ENCODE results near the gene MRPS11.
"Not testable (repeated sequence)": the region's sequence is repeated elsewhere in the genome, so short reads cannot be mapped to it uniquely, and the experiment has no call there.

Gene MRPS11

DNA sequence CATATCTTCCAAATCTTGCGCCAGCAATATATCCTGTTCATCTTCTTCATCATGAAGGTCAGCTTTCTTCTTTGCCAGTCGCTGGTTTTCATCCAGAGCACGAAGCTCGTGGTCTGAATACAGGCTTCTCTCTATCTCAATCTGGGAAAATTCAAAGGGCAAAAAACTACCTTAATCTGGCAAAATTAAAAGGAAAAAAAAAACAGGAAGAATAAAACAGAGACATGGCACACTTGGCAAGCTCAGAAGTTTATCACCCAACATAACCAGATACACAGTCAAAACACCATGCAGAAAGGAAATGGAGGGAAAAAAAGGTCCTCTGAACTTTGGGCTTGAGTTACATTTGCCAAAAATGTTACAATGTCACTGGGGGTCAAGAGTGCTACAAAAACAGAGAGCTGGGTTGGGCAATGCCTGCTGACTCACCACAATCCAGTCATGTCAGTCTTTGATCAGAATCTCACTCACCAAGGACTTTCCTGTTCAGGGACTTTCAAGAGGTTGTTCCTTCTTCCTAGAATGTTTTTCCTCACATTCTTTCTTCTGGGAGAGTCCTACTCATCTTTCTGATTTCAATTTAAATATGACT, 1.8 kb upstream of the MRPS11 start:
- peaks cover 6% of the 10 kb centered on the region for H3K4me1 ChIP-seq (ENCODE audit: control insufficient read depth, insufficient read depth, low read length)
- no peaks in the 10 kb centered on the region for H3K36me3 ChIP-seq (ENCODE audit: control insufficient read depth, insufficient read depth, low read length)

DNA sequence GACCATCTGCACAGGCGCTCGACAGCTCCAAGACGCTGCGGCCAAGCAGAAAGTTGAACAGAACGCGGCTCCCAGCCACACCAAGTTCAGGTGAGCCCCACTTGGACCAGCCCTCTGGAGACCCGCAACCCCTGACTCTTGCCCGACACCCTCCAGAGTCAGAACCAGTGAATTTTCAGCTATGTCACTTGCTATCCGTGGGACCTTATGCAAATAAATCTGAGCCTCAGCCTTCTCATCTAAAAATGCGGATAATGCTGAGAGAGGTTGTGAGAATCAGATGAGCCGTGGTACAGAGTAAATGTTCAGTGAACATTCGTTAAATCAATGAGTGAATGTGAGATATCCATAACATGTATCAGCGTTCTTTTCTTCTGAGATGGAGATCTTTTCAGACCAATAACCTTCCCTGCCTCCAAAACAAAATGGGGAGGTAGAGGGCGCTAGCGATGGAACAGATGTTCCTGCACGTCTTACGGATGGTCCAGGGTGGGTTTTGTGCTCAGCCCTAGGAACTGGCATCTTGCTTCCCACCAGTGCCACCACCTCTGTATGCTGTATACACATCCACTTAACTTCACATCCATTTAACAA, 524 bp downstream of the MRPS11 start:
- H3K4me1 ChIP-seq (ENCODE audit: control insufficient read depth, insufficient read depth, low read length) = peaks cover 6% of the 10 kb centered on the region
- peak overlapping the region; percentile 83 for H3K9ac ChIP-seq (ENCODE audit: low read length)
- H3K4me3 ChIP-seq (ENCODE audit: low read length) = peak overlapping the region; percentile 78
- H3K36me3 ChIP-seq (ENCODE audit: control insufficient read depth, insufficient read depth, low read length) = no peaks in the 10 kb centered on the region
- no peaks in the 10 kb centered on the region for H3K9me3 ChIP-seq (ENCODE audit: control insufficient read depth, low read length)
- no peaks in the 10 kb centered on the region for H3K27me3 ChIP-seq (ENCODE audit: control insufficient read depth, insufficient read depth, low read length)

More for the DNA sequence above, 1.8 kb upstream of the MRPS11 start:
- no peaks in the 10 kb centered on the region for H3K9me3 ChIP-seq (ENCODE audit: control insufficient read depth, low read length)
- H3K27me3 ChIP-seq (ENCODE audit: control insufficient read depth, insufficient read depth, low read length) = no peaks in the 10 kb centered on the region
- no peak overlapping the region for H3K9ac ChIP-seq (ENCODE audit: low read length)
- H3K4me3 ChIP-seq (ENCODE audit: low read length) = no peak overlapping the region

DNA sequence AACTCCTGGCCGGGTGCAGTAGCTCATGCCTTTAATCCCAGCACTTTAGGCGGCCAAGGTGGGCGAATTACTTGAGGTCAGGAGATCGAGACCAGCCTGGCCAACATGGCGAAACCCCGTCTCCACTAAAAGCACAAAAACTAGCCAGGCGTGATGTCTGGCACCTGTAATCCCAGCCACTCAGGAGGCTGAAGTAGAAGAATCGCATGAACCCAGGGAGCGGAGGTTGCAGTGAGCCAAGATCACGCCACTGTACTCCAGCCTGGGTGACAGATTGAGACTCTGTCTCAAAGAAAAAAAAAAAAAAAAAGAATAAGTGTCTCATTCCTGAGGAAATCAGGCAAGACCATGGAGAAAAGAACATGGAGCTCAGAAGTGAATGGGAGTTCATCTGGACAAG, 1.2 kb downstream of the MRPS11 start:
- H3K36me3 ChIP-seq (ENCODE audit: control insufficient read depth, insufficient read depth, low read length); H3K4me3 ChIP-seq (ENCODE audit: low read length); H3K27me3 ChIP-seq (ENCODE audit: control insufficient read depth, insufficient read depth, low read length); H3K9me3 ChIP-seq (ENCODE audit: control insufficient read depth, low read length); H3K9ac ChIP-seq (ENCODE audit: low read length): not testable (repeated sequence)
- H3K4me1 ChIP-seq (ENCODE audit: control insufficient read depth, insufficient read depth, low read length) = peaks cover 11% of the 10 kb centered on the region

DNA sequence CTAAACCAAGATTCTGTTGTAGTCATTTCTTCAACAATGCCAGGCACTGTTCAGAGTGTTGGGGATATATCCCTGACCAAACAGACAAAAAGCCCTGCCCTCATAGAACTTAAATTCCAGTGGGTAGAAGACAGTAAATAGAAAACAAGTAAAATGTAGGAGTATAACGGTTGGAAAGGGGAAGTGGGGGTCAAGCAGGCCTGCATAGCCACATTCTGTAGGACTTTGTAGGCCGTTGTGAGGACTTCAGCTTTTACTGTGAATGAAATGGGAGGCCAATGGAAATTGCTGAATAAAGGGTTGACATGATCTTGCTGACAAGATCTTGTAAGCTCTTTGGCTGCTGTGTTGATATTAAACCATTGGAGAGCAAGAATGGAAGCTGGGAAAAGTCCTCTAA, 1.8 kb downstream of the MRPS11 start:
- Histone ChIP-seq H3K4me3 (ENCODE audit: low read length) (no peak overlapping the region), H3K9ac (ENCODE audit: low read length) (no peak overlapping the region), H3K27me3 (ENCODE audit: control insufficient read depth, insufficient read depth, low read length) (no peaks in the 10 kb centered on the region), H3K9me3 (ENCODE audit: control insufficient read depth, low read length) (no peaks in the 10 kb centered on the region), H3K36me3 (ENCODE audit: control insufficient read depth, insufficient read depth, low read length) (peaks cover 3% of the 10 kb centered on the region), H3K4me1 (ENCODE audit: control insufficient read depth, insufficient read depth, low read length) (peaks cover 12% of the 10 kb centered on the region)

DNA sequence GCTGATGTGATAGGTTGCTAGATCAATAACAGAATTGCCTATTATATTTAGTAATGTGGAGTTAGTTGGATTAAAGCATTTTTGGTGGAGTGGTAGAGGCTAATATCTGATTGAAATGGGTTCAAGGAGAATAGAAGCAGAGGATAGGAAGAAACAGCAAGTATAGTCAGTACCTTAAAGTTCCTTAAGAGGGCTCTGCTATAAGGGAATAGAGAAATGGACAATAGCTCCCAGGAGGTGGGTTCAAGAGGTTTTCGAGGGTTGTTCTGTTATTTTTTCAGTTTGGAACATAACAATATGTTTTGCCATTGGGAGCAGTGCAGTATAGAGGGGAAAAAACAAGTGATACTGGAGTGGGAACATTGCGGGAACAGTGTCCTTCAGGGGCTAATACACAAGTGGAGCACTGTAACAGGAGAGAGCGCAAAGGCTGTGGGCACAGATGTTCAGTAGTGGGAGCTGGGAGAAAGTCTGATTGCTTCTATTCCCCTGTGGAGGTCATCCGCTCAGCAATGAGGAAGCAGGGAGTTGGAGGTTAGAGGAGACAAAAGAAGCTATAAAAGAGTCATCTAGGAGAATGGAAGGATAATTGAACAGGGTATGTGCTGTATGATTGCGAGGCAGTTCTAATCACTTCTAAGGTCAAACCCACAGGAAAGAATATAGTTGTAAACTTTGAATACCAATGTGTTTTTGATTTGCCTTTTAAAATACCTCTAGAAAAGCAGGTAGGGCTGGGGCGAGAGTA, 3.3 kb downstream of the MRPS11 start:
- Histone ChIP-seq H3K9ac (ENCODE audit: low read length) (no peak overlapping the region), H3K4me3 (ENCODE audit: low read length) (no peak overlapping the region), H3K4me1 (ENCODE audit: control insufficient read depth, insufficient read depth, low read length) (peaks cover 12% of the 10 kb centered on the region), H3K27me3 (ENCODE audit: control insufficient read depth, insufficient read depth, low read length) (no peaks in the 10 kb centered on the region), H3K9me3 (ENCODE audit: control insufficient read depth, low read length) (no peaks in the 10 kb centered on the region), H3K36me3 (ENCODE audit: control insufficient read depth, insufficient read depth, low read length) (peaks cover 3% of the 10 kb centered on the region)

DNA sequence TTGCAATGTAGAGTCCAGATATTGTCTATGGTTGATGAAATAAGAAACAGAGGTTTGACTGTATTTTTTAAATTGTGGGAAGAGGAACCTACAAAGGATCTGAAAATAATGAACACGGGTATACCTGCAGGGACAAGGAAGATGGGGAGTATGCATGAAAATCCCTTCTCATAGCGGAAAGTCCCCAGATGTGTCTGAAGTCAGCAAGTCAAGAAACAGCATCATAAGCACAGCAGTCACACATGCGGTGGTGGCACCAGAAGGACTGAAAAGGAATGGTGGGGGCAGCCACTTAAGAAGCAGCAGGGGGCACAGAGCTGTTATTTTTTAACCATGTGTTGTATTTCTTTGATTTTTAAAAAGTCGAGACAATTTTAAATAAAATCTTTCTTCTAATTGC, 4.7 kb downstream of the MRPS11 start:
- Histone ChIP-seq H3K9ac (ENCODE audit: low read length) (no peak overlapping the region), H3K36me3 (ENCODE audit: control insufficient read depth, insufficient read depth, low read length) (peaks cover 3% of the 10 kb centered on the region), H3K27me3 (ENCODE audit: control insufficient read depth, insufficient read depth, low read length) (no peaks in the 10 kb centered on the region), H3K4me3 (ENCODE audit: low read length) (no peak overlapping the region), H3K9me3 (ENCODE audit: control insufficient read depth, low read length) (no peaks in the 10 kb centered on the region), H3K4me1 (ENCODE audit: control insufficient read depth, insufficient read depth, low read length) (peaks cover 6% of the 10 kb centered on the region)

DNA sequence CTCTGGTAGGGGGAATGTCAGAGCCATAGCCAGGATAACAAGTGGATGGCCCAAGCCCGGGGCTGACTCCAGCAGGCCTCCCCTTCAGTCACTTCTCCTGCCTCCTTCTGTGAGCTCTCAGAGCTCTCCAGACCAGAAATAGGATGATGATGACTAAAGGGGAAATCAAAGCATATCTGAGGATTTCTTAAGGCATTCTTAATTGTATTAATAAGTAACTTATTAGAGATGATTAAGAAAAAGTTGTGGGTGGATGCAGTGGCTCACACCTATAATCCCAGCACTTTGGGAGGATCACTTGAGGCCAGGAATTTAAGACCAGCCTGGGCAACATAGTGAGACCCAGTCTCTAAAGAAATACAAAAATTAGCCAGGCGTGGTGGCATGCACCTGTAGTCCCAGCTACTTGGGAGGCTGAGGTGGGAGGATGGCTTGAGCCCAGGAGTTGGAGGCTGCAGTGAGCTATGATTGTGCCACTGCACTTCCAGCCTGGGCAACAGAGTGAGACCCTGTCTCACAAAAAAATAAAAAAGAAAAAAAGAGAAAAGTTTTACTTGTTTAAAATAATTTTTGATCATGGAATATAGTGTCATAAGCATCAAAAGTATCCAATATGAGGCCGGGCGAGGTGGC, 6.3 kb downstream of the MRPS11 start:
- not testable (repeated sequence) for H3K27me3 ChIP-seq (ENCODE audit: control insufficient read depth, insufficient read depth, low read length); H3K9me3 ChIP-seq (ENCODE audit: control insufficient read depth, low read length); H3K4me3 ChIP-seq (ENCODE audit: low read length); H3K36me3 ChIP-seq (ENCODE audit: control insufficient read depth, insufficient read depth, low read length); H3K4me1 ChIP-seq (ENCODE audit: control insufficient read depth, insufficient read depth, low read length); H3K9ac ChIP-seq (ENCODE audit: low read length)

DNA sequence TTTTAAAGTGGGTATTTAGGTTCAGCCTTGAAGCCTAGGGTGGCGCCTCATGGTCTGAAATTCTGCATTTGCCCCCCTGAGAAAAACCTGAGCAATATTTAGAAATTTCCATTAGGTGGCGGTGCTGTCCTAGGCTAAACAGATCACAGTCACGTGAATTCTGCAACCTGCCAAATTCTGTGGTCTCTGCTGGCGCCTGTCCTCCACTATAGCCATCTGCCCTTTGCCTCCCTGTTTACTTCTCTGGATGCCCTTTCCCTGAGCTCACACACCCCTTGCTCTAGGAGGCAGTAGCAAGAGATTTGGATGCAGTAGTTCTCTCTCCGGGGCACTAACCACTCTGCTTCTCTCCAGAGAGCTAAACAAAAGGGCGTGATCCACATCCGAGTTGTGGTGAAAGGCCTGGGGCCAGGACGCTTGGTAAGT, 9.1 kb downstream of the MRPS11 start:
- Histone ChIP-seq H3K4me1 (ENCODE audit: control insufficient read depth, insufficient read depth, low read length) (peaks cover 6% of the 10 kb centered on the region), H3K27me3 (ENCODE audit: control insufficient read depth, insufficient read depth, low read length) (no peaks in the 10 kb centered on the region), H3K4me3 (ENCODE audit: low read length) (no peak overlapping the region), H3K9ac (ENCODE audit: low read length) (no peak overlapping the region), H3K36me3 (ENCODE audit: control insufficient read depth, insufficient read depth, low read length) (peaks cover 3% of the 10 kb centered on the region), H3K9me3 (ENCODE audit: control insufficient read depth, low read length) (no peaks in the 10 kb centered on the region)

DNA sequence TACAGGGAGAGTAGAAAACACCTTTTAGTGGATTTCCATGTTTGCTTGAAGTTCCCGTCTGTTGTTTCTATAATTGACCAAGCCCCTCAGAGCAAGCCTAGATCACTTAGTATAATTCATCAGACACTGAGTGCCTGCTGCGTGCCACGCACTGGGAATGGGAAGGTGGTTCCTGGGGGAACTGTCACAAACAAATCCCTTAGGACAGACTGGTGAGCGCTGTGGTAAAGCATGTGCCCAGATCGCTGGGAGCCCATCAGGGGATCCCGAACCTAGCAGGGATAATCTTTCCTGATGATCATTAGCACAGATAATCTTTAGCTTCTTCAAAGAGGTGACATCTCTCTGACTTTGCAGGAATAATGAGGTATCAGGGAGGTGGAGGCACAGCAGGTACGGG, 9.6 kb downstream of the MRPS11 start:
- Histone ChIP-seq H3K4me3 (ENCODE audit: low read length) (no peak overlapping the region), H3K9me3 (ENCODE audit: control insufficient read depth, low read length) (no peaks in the 10 kb centered on the region), H3K36me3 (ENCODE audit: control insufficient read depth, insufficient read depth, low read length) (peaks cover 3% of the 10 kb centered on the region), H3K9ac (ENCODE audit: low read length) (no peak overlapping the region), H3K27me3 (ENCODE audit: control insufficient read depth, insufficient read depth, low read length) (no peaks in the 10 kb centered on the region), H3K4me1 (ENCODE audit: control insufficient read depth, insufficient read depth, low read length) (peaks cover 6% of the 10 kb centered on the region)

DNA sequence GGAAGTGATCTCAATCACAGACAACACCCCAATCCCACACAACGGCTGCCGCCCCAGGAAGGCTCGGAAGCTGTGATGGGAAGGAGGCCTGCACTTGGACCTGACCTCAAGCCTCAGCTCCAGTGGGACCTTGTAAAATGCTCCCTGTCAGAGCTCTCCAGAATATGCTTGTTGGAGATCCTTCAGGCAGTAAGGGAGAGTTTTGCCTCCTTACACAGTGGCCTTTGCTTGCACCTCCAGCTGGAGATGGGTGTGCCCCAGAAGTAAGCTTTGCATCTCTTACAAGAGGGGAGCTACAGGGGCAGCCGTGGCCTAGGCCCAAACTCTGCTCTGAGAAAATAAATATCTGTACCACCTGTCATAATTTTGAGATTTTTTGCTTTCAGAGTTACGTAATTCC, 10.4 kb downstream of the MRPS11 start:
- peaks cover 3% of the 10 kb centered on the region for H3K36me3 ChIP-seq (ENCODE audit: control insufficient read depth, insufficient read depth, low read length)
- H3K9me3 ChIP-seq (ENCODE audit: control insufficient read depth, low read length) = no peaks in the 10 kb centered on the region
- H3K9ac ChIP-seq (ENCODE audit: low read length) = no peak overlapping the region
- peaks cover 6% of the 10 kb centered on the region for H3K4me1 ChIP-seq (ENCODE audit: control insufficient read depth, insufficient read depth, low read length)
- H3K4me3 ChIP-seq (ENCODE audit: low read length) = no peak overlapping the region
- no peaks in the 10 kb centered on the region for H3K27me3 ChIP-seq (ENCODE audit: control insufficient read depth, insufficient read depth, low read length)

DNA sequence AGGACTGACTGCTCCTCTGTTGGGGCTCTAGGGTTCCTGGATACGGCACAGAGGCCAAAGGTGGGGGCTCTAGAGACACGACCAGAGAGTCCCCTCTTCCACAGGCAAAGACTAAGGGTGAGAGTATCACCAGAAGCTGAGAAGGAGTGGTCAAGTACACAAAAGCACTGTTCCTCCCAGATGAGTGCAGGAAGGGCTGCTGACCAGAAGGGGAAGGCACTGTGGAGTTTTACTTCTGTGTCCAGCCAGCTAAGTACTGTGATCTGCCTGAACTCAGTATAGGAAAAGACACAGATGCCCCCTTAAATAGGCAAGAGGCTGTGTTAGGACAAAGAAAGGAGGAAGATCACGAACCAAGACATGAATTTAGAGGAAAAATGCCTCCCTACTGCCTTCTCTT, 11.7 kb downstream of the MRPS11 start:
- H3K9ac ChIP-seq (ENCODE audit: low read length) = no peak overlapping the region
- H3K9me3 ChIP-seq (ENCODE audit: control insufficient read depth, low read length) = no peaks in the 10 kb centered on the region
- H3K4me3 ChIP-seq (ENCODE audit: low read length) = no peak overlapping the region
- H3K27me3 ChIP-seq (ENCODE audit: control insufficient read depth, insufficient read depth, low read length) = no peaks in the 10 kb centered on the region
- no peaks in the 10 kb centered on the region for H3K4me1 ChIP-seq (ENCODE audit: control insufficient read depth, insufficient read depth, low read length)
- no peaks in the 10 kb centered on the region for H3K36me3 ChIP-seq (ENCODE audit: control insufficient read depth, insufficient read depth, low read length)

DNA sequence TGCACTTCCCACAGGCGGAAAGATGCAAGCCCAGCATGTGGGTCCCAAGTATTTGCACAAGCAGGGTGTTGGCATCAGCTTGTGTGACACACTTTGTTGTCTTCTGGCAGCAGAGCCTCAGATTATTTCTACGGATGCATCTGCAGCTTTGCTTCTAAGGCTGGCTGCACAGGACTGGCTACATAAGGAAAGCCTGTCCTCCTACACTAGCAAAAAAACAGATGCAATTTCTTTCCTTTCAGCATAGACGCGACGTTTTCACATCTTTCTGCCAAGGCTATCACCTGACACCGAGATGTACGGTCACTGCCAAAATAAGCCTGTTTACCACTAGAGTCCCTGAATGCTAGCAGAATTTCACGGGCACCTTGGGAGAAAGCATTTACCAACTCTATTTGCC, 13.5 kb downstream of the MRPS11 start:
- Histone ChIP-seq H3K36me3 (ENCODE audit: control insufficient read depth, insufficient read depth, low read length) (no peaks in the 10 kb centered on the region), H3K4me1 (ENCODE audit: control insufficient read depth, insufficient read depth, low read length) (no peaks in the 10 kb centered on the region)

More for the DNA sequence above, 13.5 kb downstream of the MRPS11 start:
- Histone ChIP-seq H3K27me3 (ENCODE audit: control insufficient read depth, insufficient read depth, low read length) (no peaks in the 10 kb centered on the region), H3K9me3 (ENCODE audit: control insufficient read depth, low read length) (no peaks in the 10 kb centered on the region), H3K9ac (ENCODE audit: low read length) (no peak overlapping the region), H3K4me3 (ENCODE audit: low read length) (no peak overlapping the region)
